Activated CD4-positive, alpha-beta T cell treated with anti-CD3 and anti-CD28 coated beads, Interleukin-2, Interleukin-4, amounts not matched to agents 100 ng/mL and 50 ng/mL, durations not matched to agents 16 hours and 8 hours (primary cell): ENCODE measurements around the gene GSG1L.
"Not testable (repeated sequence)": the region's sequence is repeated elsewhere in the genome, so short reads cannot be mapped to it uniquely, and the experiment has no call there.

Experiments
- DNase-seq: peaks from one replicate; pipeline ENCODE4 v3.0.0-alpha.2; 2020; ENCODE audit warnings: low spot score

Gene GSG1L

DNA sequence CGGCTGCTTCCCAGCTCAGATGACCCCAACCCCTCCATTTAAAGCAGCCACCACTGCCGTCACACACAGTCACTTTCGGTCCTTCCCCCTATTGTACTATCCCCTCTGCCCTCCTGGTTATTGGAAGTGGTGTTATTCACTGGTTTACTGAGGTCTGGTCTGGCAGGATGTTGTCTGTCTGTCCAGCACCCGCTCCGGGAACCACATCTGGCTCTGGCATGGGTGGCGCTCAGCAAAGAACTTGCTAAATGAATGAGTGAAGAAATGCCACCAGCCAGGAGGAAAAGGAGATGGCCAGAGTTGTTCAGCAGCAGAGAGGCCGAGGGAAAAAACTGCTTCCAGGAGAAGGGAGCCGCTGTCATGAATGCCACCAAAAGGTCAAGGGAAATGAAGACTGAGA lies 161.6 kb downstream of the GSG1L start:
- no peak for DNase-seq

DNA sequence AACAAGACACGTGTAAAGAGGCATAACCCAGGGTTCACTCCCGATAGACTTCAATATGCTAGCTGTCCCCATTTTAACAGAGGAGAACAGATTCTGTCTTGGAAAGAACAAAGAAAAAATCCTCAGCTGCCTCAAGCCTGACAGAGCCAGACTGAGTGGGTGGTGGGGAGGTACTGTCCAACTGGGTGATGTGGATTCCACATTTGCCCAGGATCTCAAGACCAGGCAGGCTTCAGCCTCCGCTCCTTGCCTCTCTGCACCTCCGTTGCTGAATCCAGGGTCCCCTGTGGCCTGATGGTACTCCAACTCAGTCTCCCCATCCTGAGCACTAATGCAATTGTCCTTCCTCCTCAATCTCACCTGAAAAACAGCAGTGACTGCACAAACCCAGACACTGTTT lies 163.8 kb downstream of the GSG1L start:
- no peak for DNase-seq

DNA sequence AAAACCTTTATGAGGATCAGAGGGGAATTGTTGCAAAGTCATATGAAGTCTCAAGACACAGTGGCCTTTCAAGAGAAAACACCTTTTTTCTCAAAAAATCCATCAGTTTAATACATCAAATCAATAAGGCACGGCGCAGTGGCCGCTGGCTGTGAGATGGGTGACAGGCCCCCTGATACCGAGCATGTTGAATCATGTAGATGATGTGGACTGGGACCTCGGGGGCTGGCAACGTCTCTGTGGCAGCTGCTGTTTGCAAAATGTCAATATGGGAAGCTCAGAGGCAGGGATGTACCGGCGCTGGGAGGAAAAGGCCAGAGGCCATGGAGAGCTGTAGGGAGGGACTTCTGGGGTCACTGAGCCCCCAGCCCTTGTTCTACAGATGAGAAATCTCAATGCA lies 169.1 kb downstream of the GSG1L start:
- DNase-seq: no peak

DNA sequence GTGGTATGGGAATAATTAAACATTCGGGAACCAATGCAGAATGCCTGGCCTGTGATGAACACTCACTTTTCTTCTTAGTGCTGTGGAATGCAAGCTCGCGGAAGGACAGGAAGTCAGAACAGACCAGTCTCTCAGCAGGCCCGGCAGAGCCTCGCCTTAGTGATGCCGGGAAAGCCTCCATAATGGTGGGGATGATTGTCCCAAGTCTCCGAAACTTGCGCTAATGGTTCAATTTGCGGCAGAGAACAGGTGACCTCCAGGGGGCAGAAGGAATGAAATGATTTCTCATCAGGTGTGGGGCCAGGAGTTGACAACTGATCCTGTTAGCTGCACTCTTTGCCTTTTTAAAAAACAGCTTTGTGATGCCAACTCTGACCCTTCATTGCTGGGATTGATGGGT lies 170.6 kb downstream of the GSG1L start:
- no peak for DNase-seq

DNA sequence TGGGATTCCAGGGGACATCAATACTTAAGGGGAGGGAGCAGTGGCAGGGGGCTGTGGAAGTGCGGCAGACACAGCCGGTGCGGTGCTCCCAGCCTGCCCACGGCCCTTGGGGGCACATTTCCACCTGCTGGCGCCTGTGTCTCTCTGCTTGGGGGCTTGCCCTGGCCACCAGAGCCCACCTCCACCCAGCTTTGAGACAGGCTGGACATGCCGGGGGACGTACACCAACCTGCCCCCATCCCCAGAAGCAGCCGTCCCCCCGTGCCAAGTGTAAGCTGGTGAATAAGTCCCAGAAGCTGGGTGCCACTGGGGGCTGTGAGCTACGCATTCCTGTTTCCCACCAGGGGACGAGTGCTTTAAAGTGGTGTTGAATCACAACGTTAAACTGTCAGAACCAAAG lies 172.6 kb downstream of the GSG1L start:
- DNase-seq: no peak

DNA sequence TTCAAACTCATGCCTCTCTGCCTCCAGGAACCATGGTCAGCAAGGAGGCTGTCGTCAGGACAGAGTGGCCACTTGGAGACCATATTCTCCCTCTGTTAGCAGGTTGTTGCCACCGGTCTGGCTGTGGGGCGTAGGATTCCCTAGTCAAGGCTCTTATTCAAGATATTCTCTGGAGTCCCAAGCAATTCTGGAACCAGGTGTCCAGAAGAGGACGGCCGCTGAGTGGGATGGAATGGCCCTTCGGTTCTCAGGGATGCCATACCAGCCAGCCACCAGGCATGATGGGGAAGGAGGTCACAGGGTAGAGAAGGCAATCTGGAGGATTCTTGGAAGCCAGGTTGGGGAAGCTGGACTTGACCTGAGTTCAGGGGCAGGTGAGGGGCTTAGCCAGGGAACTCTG lies 173.5 kb downstream of the GSG1L start:
- no peak for DNase-seq

DNA sequence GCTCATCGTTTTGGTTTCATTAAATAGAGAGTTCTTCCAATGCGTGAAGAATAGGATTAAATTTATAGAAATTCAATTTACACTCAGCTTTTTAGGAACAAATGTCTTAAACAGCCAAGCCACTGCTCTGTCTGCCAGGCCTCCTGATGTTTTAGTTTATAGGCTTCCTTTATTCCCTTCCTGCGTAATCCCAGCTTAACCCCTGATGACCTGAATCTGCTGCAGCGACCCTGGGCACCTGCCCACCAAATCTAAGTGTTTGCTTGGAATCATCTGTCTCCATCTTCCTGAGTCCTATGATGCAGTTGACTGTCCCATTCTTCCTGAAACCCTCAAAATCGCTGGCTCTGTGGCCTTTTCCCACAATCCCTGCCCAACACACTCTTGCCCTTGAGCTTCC lies 179.9 kb downstream of the GSG1L start:
- no peak for DNase-seq

DNA sequence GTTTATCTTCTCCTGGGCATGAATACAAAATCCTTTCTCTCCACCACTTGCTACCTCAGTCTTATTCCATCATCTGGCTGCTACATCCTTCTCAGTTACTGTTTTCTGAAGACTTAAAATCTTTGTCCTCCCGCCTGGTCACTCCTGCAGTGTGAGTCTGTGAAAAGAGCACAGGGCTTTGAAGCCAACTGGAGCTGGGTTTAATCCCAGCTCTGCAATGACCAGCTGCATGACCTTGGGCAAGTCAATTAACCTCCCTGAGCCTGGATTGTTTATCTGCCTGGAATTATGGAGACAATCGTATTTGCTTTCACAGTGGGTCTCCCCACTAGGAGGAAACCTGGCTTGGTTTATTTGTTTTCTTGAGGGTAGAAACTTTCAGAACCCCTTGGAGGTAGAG lies 183.2 kb downstream of the GSG1L start:
- DNase-seq: no peak

DNA sequence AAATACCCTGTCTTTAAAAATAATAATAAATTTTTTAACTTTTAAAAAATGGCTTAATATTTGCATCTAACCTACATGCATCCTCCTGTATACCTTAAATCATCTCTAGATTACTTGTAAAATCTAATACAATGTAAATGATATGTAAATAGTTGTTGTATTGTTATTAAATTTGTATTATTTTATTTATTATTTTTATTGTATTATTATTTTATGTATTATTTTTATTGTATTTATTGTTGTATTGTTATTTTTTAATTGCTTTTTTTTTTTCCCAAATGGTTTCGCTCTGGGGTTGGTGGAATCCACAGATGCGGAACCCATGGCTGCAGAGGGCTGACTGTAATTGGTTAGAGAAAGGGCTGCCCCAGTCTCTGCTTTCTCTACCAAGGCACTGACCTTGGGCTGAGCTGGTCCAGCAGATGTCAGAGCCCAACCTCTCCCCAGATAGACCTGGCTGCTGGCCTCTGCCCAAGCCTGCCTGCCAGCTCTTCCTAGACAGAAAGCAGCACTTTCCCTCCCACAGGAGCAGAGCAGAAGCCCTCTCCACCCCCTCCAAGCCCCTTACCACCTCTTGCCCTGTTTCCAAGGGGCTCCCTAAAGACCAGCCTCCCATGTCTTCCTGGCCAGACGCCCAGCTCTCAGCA lies 183.8 kb downstream of the GSG1L start:
- DNase-seq: no peak

DNA sequence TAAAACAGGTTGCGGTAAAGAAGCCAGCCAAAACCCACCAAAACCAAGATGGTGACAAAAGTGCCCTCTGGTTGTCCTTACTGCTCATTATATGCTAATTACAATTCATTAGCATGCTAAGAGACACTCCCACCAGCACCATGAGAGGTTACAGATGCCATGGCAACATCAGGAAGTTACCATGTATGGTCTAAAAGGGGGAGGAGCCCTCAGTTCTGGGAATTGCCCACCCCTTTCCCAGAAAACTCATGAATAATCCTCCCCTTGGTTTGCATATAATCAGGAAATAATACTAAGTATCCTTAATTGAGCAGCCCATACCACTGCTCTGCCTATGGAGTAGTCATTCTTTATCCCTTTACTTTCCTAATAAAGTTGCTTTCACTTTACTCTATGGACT lies 190.9 kb downstream of the GSG1L start:
- not testable (repeated sequence) for DNase-seq

DNA sequence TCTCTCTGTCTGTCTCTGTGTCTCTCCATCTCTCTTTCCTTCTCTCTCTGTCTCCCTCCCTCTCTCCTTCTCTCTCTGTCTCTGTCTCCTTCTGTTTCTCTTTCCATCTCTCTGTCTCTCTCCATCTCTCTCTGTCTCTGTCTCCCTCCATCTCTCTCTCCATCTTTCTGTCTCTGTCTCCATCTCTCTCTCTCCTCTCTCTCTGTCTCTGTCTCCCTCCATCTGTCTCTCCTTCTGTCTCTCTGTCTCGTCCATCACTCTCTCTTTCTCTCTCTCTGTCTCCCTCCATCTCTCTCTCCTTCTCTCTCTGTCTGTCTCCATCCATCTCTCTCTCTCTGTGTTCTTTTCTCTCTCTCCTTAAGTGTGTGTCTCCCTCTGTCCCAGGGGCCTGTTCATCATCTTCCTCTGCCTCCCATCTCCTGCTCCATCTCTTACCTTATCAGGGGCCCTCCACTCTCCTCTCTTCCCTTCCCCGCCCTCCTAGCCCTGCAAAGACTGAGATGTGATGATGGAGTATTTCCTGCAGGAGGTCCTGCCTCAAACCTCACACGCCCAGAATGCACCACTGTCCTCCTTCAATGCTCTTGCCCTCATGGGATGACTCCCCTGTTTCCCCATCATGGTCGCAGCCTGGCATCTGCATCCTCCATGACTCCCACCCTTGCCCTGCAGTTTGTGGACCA lies 193.3 kb downstream of the GSG1L start:
- DNase-seq: no peak

DNA sequence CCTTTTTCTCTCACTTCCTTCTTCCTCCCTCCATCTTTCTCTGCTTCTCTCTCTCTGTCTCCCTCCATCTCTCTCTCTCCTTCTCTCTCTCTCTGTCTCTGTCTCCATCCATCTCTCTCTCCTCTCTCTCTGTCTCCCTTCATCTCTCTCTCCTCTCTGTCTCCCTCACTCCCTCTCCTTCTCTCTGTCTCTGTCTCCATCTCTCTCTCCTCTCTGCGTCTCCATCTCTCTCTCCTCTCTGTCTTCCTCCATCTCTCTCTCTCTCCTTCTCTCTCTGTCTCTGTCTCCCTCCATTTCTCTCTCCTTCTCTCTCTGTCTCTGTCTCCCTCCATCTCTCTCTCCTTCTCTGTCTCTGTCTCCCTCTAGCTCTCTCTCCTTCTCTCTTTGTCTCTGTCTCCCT lies 194.1 kb downstream of the GSG1L start:
- no peak for DNase-seq

DNA sequence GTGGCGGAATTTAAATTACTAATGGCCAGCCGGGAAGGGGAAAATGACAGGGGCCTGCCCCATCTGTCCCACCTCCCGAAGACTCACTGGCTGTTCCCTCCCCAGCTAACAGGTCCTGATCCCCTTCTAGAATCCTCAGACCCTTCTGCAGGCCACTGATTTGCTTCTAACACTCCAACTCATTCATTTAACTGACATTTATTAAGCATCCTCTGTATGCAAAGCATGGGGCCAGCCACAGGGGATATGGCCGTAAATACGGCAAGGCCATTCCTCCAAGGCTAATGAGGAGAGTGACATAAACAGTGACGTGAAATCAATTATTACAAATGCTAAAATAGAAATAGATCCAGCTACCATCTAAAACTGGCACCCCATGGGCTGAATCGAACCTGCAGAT lies 195.3 kb downstream of the GSG1L start:
- no peak for DNase-seq

DNA sequence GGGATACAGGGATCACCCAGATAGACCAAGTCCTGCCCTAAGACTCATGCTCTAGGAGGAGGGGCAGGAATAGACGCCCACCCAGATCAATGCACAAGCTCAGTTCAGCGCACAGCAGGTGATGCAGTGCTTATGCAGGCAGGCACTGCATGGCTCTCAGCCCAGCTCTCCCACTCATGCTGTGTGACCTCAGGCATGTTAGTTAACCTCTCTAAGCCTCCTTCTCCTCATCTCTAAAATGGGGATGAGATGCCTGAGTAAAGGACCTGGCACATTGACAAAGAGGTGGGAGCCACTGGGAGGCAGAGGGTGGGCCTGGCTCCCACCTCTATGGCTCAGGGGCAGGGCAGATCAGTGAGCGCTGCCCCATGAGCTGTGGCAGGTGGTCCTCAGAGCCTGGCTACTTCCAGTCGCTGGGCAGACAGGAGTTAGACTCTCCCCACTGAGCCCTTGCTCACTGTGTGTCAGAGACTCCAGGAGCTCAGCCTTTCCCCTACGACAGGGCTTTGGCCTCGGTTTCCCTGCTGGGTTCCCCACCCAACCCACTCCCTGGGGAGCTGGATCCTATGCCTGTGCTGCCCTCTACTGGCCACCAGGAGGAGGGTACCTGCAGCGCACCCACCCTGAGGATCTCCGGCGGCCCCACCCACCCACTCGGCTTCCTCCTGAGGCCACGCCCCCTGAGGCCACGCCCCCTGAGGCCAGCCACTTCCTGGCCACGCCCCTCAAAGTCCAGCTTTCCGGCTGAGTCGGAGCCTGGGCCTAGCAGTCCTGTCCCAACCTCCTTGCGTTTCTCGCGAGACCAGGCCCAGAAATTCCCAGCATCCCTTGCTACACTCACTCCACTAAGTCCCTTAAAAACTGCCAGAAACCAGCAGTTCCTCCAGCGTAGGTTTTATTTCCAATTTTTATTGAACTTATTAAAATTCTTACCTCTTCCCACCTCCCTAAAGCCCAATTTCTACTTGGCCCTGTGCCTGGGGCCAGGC lies 196.1 kb downstream of the GSG1L start:
- DNase-seq: peak; percentile 83

DNA sequence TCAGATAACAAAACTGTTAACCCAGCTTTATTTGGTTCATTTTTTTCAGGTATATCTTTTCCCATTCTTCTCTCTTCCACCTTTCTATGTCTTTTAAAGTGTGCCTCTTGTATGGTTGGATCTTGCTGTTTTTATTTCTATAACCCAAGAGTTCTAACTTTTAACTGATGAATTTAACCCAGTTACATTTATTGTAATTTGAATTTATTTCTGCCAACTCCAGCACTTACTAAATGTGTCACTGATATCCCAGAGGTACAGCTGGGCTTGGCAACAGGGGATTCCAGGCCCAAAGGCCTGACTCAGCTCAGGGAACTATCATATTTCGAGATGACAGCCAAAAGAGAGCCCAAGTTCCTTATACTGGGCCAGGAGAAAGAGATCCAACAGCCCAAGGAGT lies 200.1 kb downstream of the GSG1L start:
- no peak for DNase-seq

DNA sequence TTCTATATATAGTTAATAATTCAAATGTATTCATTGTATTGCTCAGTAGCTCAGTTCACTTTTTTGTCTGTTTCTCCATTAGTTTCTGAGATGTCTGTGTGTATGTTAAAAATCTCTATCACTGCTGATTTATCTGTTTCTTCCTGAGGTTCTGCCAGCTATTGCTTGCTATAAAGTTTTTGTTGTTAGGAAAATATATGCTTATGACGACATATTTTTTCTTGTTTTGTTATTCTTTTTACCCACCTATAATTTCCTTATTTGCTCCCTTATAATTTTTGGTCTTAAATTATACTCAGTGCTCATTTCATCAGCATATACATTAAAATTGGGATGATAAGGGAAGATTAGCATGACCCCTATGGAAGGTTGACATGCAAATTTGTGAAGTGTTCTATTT lies 200.6 kb downstream of the GSG1L start:
- DNase-seq: no peak

DNA sequence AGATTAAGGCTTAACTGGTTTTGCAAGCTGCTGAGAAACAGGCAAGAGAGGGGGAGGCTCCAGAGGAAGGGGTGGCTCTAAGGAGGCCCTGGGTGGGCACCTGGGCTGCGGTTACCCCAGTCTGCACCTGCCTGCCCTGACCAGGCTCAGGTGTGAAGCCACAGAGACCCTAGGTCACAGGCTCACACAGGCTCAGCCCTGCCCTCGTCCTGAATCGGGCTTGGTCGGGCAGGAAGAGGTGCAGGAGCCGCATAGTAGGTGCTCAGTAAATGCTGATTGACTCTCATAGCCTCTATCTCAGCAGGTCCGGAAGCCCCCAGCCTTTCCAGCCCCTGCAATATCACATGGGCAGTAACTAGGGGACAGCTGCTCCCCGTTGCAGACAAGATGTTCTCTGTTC lies 203.4 kb downstream of the GSG1L start:
- no peak for DNase-seq

DNA sequence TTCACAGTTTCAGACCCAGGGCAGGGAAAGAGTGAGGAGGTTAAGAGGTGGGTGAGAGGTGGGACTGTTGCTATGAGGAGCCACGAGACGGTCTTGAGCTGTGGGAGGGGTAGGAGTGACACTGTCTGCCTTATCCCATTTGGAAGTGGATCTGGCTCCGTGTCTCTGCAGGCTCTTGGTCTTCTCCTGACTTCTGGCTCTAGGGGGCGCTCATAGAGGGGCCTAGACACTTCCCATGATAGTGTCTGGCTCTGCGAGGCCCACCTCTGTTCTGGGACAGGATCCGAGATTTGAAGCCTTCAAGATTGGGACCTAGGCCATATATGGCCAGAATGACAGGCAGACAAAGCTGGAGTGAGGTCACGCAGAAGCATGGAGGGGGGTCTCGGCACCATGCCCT lies 204.5 kb downstream of the GSG1L start:
- no peak for DNase-seq

DNA sequence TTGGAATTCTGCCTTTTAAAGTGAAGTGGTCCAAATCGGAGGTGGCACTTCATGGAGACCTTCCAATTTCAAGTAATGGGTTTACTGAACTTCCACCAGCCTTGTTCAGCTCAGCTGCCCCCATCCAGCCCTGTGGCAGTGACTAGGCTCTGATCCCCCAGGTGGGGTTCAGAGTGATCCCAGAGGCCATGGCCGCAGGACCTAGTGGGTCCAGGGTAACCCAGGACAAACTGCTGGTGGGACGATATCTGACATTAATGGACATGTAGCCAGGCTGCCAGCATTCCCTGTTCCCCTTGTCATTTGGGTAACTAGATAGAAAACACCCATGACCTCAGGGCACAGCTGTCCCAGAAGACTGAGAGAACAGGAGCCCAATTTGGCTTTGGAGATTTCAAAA lies 209.9 kb downstream of the GSG1L start:
- no peak for DNase-seq

DNA sequence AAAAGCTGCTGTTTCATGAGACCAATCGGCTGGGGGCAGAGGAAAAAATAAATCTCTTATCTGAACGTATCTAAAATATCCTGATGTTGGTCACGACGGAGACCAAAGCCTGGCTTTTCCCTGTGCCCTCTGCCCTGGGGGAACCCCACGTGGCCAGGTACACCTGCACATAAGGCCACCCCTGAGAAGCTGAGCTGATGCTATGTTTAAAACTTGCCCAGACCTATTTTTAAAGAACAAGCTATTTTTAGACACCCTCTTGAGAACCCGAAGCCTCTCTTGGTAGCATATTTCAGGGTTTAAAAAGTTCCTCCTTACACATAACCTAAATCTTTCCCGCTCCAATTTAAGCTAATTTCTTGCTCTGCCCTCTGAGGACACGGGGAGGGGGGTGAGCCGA lies 210.4 kb downstream of the GSG1L start:
- no peak for DNase-seq

DNA sequence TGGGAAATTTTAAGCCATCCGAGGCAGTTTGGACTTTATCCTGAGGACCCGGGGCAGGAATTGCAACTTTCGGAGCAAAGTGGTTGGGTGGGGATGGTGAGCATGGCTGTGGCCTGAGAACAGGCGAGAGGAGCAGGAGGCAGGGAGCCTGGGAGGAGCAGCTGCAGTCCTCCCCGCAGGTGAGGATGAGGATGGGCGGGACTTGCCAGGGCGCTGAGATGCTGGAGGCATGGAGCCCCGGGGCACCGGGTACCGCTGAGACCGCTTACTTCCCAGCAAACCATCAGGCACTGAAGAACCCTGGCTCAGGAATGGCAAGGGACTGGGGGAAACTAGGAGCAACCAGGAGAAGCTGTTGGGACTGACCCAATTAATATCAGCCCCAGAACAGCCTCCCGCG lies 210.8 kb downstream of the GSG1L start:
- no peak for DNase-seq

DNA sequence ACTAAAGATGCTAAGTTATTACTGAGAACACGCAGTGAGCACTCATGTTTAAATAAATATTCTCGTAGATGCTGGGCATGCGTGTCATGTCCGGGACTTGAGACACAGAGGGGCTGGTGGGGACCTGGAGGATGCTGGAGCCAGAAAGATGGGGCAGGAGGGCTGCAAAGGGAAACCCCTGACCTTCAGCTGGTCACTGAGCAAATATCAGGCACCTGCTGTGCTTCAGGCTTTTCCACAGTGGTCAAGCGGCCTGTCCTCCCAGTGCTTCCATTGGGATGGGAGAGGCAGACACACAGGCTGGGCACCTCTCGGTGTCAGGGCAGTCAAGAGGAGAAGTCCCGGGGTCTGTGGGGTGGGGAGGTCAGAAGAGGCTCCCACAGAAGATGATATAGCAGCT lies 211.4 kb downstream of the GSG1L start:
- DNase-seq: no peak

DNA sequence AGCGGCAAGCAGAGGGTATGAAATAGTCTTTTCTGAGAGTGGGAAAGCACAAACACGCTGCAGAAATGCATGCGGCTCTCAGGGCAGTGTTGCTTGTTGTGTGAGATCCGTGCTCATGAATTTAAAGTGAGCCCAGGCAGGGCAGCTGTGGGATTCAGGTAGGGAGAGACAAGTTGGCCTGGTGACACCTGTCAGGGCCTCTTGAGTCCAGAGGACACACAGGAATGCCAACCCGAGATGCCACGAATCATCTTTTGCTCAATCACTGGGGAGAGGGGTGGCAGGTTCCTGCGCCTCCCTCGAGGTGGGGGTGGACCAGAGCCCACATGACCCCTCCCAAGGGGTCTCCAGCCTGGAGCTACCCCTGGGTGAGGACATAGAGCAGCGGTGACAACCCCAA lies 211.9 kb downstream of the GSG1L start:
- DNase-seq: no peak
